Measurements from ENCODE around the gene UBE2O. TPM values are rescaled to one million over a fixed set of nuclear protein-coding genes. Genes with fewer than 3 reads are reported as not detected.

The UBE2O gene
- total RNA-seq, 2 donors from 2014 or later: 29.1 to 38.9 TPM

DNA sequence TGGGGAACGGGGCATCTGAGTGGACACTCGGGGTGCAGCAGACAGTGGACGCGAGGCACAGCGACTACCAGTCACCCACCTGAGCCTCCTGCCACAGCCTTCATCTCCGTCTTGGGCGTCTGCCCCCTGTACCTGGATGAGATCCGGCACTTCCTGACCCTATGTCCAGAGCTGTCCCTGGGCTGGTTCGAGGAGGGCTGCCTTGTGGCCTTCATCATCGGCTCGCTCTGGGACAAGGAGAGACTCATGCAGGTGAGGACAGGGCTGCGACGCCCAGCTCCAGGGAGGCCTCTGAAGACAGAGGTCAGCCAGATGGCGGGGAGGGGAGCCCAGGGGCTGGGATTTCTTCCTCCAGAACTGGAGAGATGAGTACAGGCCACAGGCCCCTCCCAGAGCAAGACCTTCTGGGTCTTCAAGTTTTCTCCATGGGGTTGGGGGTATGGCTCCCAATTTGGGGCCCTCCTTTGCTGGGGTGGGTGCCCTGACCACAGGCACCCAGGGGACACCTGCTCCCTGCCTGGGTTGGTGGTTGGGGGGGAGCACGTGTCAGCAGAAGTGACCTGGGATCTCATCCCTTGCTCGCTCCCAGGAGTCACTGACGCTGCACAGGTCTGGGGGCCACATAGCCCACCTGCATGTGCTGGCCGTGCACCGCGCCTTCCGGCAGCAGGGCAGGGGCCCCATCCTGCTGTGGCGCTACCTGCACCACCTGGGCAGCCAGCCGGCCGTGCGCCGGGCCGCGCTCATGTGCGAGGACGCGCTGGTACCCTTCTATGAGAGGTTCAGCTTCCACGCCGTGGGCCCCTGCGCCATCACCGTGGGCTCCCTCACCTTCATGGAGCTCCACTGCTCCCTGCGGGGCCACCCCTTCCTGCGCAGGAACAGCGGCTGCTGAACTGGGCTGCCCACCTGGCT is 16.4 kb upstream of the UBE2O start:
- ATAC-seq (no peak), DNase-seq (no peak)
- Mint-ChIP-seq H3K36me3 (ENCODE audit: low read depth) (peaks cover 5% of the 10 kb centered on the region), H3K4me3 (no peak overlapping the region), H3K27ac (no peak overlapping the region), H3K4me1 (peaks cover 6% of the 10 kb centered on the region), H3K27me3 (no peaks in the 10 kb centered on the region)
- no peaks in the 10 kb centered on the region for H3K9me3 ChIP-seq (ENCODE audit: control insufficient read depth, low read length, poor library complexity, severe bottlenecking)

DNA sequence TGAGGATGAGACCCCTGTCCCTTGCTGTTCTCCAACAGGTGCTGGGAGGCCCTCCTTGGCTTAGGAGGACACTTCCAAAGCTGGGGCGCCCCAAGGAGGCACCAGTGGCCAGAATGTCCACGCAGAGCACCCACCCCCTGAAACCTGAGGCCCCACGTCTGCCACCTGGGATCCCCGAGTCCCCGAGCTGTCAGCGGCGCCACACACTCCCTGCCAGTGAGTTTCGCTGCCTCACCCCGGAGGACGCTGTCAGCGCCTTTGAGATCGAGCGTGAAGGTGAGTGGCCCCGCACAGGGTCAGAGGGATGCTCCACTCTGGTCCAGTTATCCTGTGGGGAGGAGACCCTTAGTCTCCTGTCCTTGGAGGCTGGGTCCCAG is 15.7 kb upstream of the UBE2O start:
- ATAC-seq (no peak), DNase-seq (no peak)
- H3K27me3 Mint-ChIP-seq: no peaks in the 10 kb centered on the region
- peaks cover 5% of the 10 kb centered on the region for H3K36me3 Mint-ChIP-seq (ENCODE audit: low read depth)
- peaks cover 6% of the 10 kb centered on the region for H3K4me1 Mint-ChIP-seq
- H3K4me3 Mint-ChIP-seq: no peak overlapping the region
- no peak overlapping the region for H3K27ac Mint-ChIP-seq
- no peaks in the 10 kb centered on the region for H3K9me3 ChIP-seq (ENCODE audit: control insufficient read depth, low read length, poor library complexity, severe bottlenecking)

GRCh38 chr17:76467809-76468633 is 15.1 kb upstream of the UBE2O start:
- H3K9me3 ChIP-seq (ENCODE audit: control insufficient read depth, low read length, poor library complexity, severe bottlenecking): no peaks in the 10 kb centered on the region
- no peak for DNase-seq
- peaks cover 6% of the 10 kb centered on the region for H3K4me1 Mint-ChIP-seq
- peaks cover 5% of the 10 kb centered on the region for H3K36me3 Mint-ChIP-seq (ENCODE audit: low read depth)
- no peak overlapping the region for H3K27ac Mint-ChIP-seq
- no peaks in the 10 kb centered on the region for H3K27me3 Mint-ChIP-seq
- no peak for ATAC-seq
- no peak overlapping the region for H3K4me3 Mint-ChIP-seq

GRCh38 chr17:76467366-76467765 is 14.4 kb upstream of the UBE2O start, which contains the start of gene AANAT:
AANAT (plus strand) TSS chr17:76467603; CDS start chr17:76468747, 1,144 bp downstream.
- ATAC-seq: no peak
- Mint-ChIP-seq H3K36me3 (ENCODE audit: low read depth) (peaks cover 5% of the 10 kb centered on the region), H3K4me1 (peaks cover 6% of the 10 kb centered on the region), H3K27me3 (no peaks in the 10 kb centered on the region), H3K4me3 (no peak within 1 kb of the TSS), H3K27ac (no peak within 1 kb of the TSS)
- no peak for DNase-seq
- H3K9me3 ChIP-seq (ENCODE audit: control insufficient read depth, low read length, poor library complexity, severe bottlenecking): no peaks in the 10 kb centered on the region

GRCh38 chr17:76466775-76467130 is 13.8 kb upstream of the UBE2O start:
- peaks cover 6% of the 10 kb centered on the region for H3K4me1 Mint-ChIP-seq
- H3K9me3 ChIP-seq (ENCODE audit: control insufficient read depth, low read length, poor library complexity, severe bottlenecking): no peaks in the 10 kb centered on the region
- no peak overlapping the region for H3K27ac Mint-ChIP-seq
- no peak overlapping the region for H3K4me3 Mint-ChIP-seq
- no peak for DNase-seq
- ATAC-seq: no peak
- H3K27me3 Mint-ChIP-seq: no peaks in the 10 kb centered on the region
- H3K36me3 Mint-ChIP-seq (ENCODE audit: low read depth): peaks cover 4% of the 10 kb centered on the region

DNA sequence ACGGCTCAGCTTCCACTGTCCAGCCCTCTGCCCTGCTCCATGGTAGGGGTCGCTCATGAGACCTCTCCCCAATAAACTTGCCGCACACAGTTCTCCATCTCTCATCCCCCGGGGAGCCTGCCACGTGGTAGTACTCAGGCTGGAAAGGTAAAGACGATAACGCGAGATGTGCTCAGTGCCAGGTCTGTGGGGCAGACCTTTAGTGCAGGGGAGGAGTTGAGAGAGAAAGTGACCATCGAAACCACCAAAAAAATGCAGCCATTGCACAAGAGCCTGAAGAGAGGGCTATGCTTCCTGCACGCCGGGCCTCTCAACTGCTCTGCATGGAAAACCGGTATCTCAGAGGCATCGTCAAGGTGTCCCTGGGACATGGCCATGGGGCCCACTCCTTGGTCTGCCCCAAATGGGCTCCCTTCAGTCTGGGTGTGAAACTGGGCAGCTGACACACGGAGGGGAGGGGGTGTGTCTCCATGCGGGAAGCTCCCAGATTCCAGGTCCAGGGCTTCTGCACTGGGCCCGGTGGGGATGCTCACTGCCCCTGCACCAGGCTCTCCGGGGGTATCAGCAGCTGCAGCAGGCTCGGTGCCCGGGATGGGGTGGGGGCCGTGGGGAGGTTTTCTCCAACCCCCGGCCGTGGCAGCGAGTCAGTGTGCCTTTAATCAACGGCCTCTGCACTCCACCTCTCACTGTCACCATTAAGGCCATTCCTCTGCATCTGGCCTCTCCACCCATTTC is 9.8 kb upstream of the UBE2O start:
- no peaks in the 10 kb centered on the region for H3K9me3 ChIP-seq (ENCODE audit: control insufficient read depth, low read length, poor library complexity, severe bottlenecking)
- no peak overlapping the region for H3K4me3 Mint-ChIP-seq
- no peaks in the 10 kb centered on the region for H3K36me3 Mint-ChIP-seq (ENCODE audit: low read depth)
- DNase-seq: no peak
- no peaks in the 10 kb centered on the region for H3K27me3 Mint-ChIP-seq
- no peak overlapping the region for H3K27ac Mint-ChIP-seq
- ATAC-seq: no peak
- peaks cover 4% of the 10 kb centered on the region for H3K4me1 Mint-ChIP-seq

GRCh38 chr17:76461765-76462555 is 9.0 kb upstream of the UBE2O start:
- no peak overlapping the region for H3K4me3 Mint-ChIP-seq
- H3K27me3 Mint-ChIP-seq: no peaks in the 10 kb centered on the region
- peak overlapping the region; percentile 63 for H3K27ac Mint-ChIP-seq
- no peaks in the 10 kb centered on the region for H3K36me3 Mint-ChIP-seq (ENCODE audit: low read depth)
- ATAC-seq (no peak), DNase-seq (no peak)
- peaks cover 4% of the 10 kb centered on the region for H3K4me1 Mint-ChIP-seq
- H3K9me3 ChIP-seq (ENCODE audit: control insufficient read depth, low read length, poor library complexity, severe bottlenecking): no peaks in the 10 kb centered on the region

- DNase-seq: no peak
- H3K27me3 Mint-ChIP-seq: no peaks in the 10 kb centered on the region
- H3K4me3 Mint-ChIP-seq: no peak overlapping the region
- H3K36me3 Mint-ChIP-seq (ENCODE audit: low read depth): no peaks in the 10 kb centered on the region
- no peaks in the 10 kb centered on the region for H3K4me1 Mint-ChIP-seq
- no peak for ATAC-seq
- H3K27ac Mint-ChIP-seq: no peak overlapping the region
- H3K9me3 ChIP-seq (ENCODE audit: control insufficient read depth, low read length, poor library complexity, severe bottlenecking): no peaks in the 10 kb centered on the region
Observed at GRCh38 chr17:76459674-76460073, 6.7 kb upstream of the UBE2O start.

GRCh38 chr17:76458580-76459490 is 5.9 kb upstream of the UBE2O start:
- DNase-seq (no peak), ATAC-seq (no peak)
- H3K9me3 ChIP-seq (ENCODE audit: control insufficient read depth, low read length, poor library complexity, severe bottlenecking): no peaks in the 10 kb centered on the region
- H3K27me3 Mint-ChIP-seq: no peaks in the 10 kb centered on the region
- H3K4me1 Mint-ChIP-seq: no peaks in the 10 kb centered on the region
- no peak overlapping the region for H3K27ac Mint-ChIP-seq
- H3K36me3 Mint-ChIP-seq (ENCODE audit: low read depth): no peaks in the 10 kb centered on the region
- H3K4me3 Mint-ChIP-seq: no peak overlapping the region

DNA sequence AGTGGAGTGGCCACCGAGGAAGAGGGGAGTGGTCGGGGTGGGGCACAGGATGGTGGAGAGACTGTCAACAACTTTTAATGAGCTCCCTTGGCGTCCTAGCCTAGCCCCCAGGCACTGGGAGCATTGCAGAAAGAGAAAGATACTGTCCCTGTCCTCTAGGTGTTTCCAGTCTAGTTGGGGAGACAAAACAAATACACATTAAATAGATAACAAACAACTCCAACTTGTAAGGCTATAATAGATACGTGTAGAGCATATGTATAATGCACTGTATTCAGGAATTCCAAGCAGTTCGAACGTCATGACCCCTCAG is 435 bp upstream of the UBE2O start:
- H3K27me3 Mint-ChIP-seq: no peaks in the 10 kb centered on the region
- no peak for ATAC-seq
- DNase-seq: no peak
- peaks cover 17% of the 10 kb centered on the region for H3K4me1 Mint-ChIP-seq
- H3K27ac Mint-ChIP-seq: peak overlapping the region; percentile 24
- peak overlapping the region; percentile 87 for H3K4me3 Mint-ChIP-seq
- H3K36me3 Mint-ChIP-seq (ENCODE audit: low read depth): no peaks in the 10 kb centered on the region
- H3K9me3 ChIP-seq (ENCODE audit: control insufficient read depth, low read length, poor library complexity, severe bottlenecking): no peaks in the 10 kb centered on the region

GRCh38 chr17:76452127-76452659 is 759 bp downstream of the UBE2O start:
- ATAC-seq (peak; percentile 19), DNase-seq (no peak)
- Mint-ChIP-seq H3K4me3 (peak overlapping the region; percentile 87), H3K4me1 (peaks cover 25% of the 10 kb centered on the region), H3K36me3 (ENCODE audit: low read depth) (no peaks in the 10 kb centered on the region), H3K27ac (peak overlapping the region; percentile 57), H3K27me3 (no peaks in the 10 kb centered on the region)
- no peaks in the 10 kb centered on the region for H3K9me3 ChIP-seq (ENCODE audit: control insufficient read depth, low read length, poor library complexity, severe bottlenecking)

- no peaks in the 10 kb centered on the region for H3K9me3 ChIP-seq (ENCODE audit: control insufficient read depth, low read length, poor library complexity, severe bottlenecking)
- Mint-ChIP-seq H3K27ac (no peak overlapping the region), H3K4me1 (peaks cover 25% of the 10 kb centered on the region), H3K4me3 (peak overlapping the region; percentile 87), H3K27me3 (no peaks in the 10 kb centered on the region), H3K36me3 (ENCODE audit: low read depth) (no peaks in the 10 kb centered on the region)
- DNase-seq: no peak
- ATAC-seq: no peak
Observed at GRCh38 chr17:76451506-76451905, 1.4 kb downstream of the UBE2O start.

Data from T-helper 17 cell (primary cell).